ENCODE results near the gene TRPV5. TPM values are rescaled to one million over a fixed set of nuclear protein-coding genes. Genes with fewer than 3 reads are reported as not detected.

TRPV5 gene
- total and polyA plus RNA-seq, 2 experiments from 2014 or later: not detected

- H3K9me2 ChIP-seq (replicated peaks; ENCODE audit: insufficient read depth): no peaks in the 10 kb centered on the region
- H3K79me2 ChIP-seq: no peaks in the 10 kb centered on the region
- no peak overlapping the region for H3K4me3 ChIP-seq
- H4K20me1 ChIP-seq (ENCODE audit: insufficient read depth, poor library complexity, severe bottlenecking): no peaks in the 10 kb centered on the region
- H3K27me3 ChIP-seq: peaks cover 6% of the 10 kb centered on the region
- 81% methylated on average over 7 of the region's 7 CpGs for WGBS (ENCODE audit: low lambda C conversion rate, missing lambda C conversion rate)
- no peaks in the 10 kb centered on the region for H3K9me3 ChIP-seq (ENCODE audit: low read depth)
- H3K4me2 ChIP-seq: no peak overlapping the region
- no peaks in the 10 kb centered on the region for H3K36me3 ChIP-seq (replicated peaks; ENCODE audit: insufficient read depth, low read depth)
- TF ChIP-seq CTCF (IDR thresholded peaks at IDR 0.05; ENCODE audit: poor library complexity) (no peak), EZH2phosphoT487 (IDR thresholded peaks at IDR 0.05; ENCODE audit: low read depth, severe bottlenecking, unreplicated experiment) (no peak), EZH2 (IDR thresholded peaks at IDR 0.05; ENCODE audit: borderline replicate concordance) (no peak)
- H3K4me1 ChIP-seq (ENCODE audit: insufficient read depth): no peaks in the 10 kb centered on the region
- DNase-seq (ENCODE audit: low spot score): no peak
- no peak overlapping the region for H2AFZ ChIP-seq
- H3K27ac ChIP-seq: no peak overlapping the region
These were observed 49.8 kb downstream of the TRPV5 start for GRCh38 chr7:142883571-142884285.

DNA sequence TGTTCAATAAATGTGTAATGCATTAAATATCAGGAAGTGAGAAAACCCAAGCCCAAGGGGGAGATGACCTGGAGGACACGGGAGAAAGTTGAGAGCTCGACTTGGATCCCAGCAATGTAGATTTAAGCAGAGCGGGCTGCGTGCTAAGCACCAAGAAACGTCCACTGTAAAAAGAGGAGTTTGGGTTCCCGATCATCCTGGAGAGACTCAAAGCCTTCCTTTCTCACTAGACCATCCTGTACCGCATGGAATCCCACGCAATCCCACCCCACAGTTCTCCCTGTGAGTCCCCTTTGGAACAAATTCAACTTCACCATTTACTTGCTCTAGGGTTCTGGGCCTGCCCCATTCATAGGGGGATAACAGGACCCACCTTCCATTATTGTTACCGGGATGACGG, 50.4 kb downstream of the TRPV5 start:
- Histone ChIP-seq H3K4me1 (ENCODE audit: insufficient read depth) (no peaks in the 10 kb centered on the region), H3K27me3 (peaks cover 6% of the 10 kb centered on the region), H3K4me3 (no peak overlapping the region), H3K9me2 (replicated peaks; ENCODE audit: insufficient read depth) (no peaks in the 10 kb centered on the region), H4K20me1 (ENCODE audit: insufficient read depth, poor library complexity, severe bottlenecking) (no peaks in the 10 kb centered on the region), H3K9me3 (ENCODE audit: low read depth) (no peaks in the 10 kb centered on the region), H2AFZ (no peak overlapping the region), H3K79me2 (no peaks in the 10 kb centered on the region), H3K4me2 (no peak overlapping the region), H3K36me3 (replicated peaks; ENCODE audit: insufficient read depth, low read depth) (no peaks in the 10 kb centered on the region), H3K27ac (no peak overlapping the region)
- DNase-seq (ENCODE audit: low spot score): no peak
- no peak for TF ChIP-seq CTCF (IDR thresholded peaks at IDR 0.05; ENCODE audit: poor library complexity)
- TF ChIP-seq EZH2 (IDR thresholded peaks at IDR 0.05; ENCODE audit: borderline replicate concordance): no peak
- TF ChIP-seq EZH2phosphoT487 (IDR thresholded peaks at IDR 0.05; ENCODE audit: low read depth, severe bottlenecking, unreplicated experiment): no peak
- 92% methylated on average over 10 of the region's 10 CpGs for WGBS (ENCODE audit: low lambda C conversion rate, missing lambda C conversion rate)

DNA sequence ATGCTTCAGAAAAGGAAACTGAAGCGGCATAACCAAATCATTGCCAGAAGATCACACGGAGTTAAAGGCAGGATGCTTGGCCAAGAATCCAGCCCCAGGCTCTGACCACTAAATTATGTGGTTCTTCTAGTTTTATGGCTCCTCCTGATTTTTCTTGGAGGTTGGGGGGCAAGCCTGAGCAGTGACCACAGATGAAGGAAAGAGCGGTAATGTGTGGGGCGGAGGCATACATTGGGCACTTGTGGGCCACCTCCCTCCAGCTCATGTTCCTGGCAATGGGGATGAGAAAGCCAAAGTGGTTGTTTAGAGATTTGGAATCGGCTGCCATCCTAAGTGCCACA, 51.2 kb downstream of the TRPV5 start:
- WGBS (ENCODE audit: low lambda C conversion rate, missing lambda C conversion rate): 77% methylated on average over 5 of the region's 5 CpGs
- peaks cover 6% of the 10 kb centered on the region for H3K27me3 ChIP-seq
- no peak overlapping the region for H3K4me2 ChIP-seq
- H3K9me3 ChIP-seq (ENCODE audit: low read depth): no peaks in the 10 kb centered on the region
- H3K79me2 ChIP-seq: no peaks in the 10 kb centered on the region
- no peak overlapping the region for H3K4me3 ChIP-seq
- no peaks in the 10 kb centered on the region for H3K4me1 ChIP-seq (ENCODE audit: insufficient read depth)
- no peaks in the 10 kb centered on the region for H3K9me2 ChIP-seq (replicated peaks; ENCODE audit: insufficient read depth)
- TF ChIP-seq CTCF (IDR thresholded peaks at IDR 0.05; ENCODE audit: poor library complexity) (no peak), EZH2phosphoT487 (IDR thresholded peaks at IDR 0.05; ENCODE audit: low read depth, severe bottlenecking, unreplicated experiment) (no peak), EZH2 (IDR thresholded peaks at IDR 0.05; ENCODE audit: borderline replicate concordance) (no peak)
- DNase-seq (ENCODE audit: low spot score): no peak
- H3K27ac ChIP-seq: no peak overlapping the region
- no peaks in the 10 kb centered on the region for H4K20me1 ChIP-seq (ENCODE audit: insufficient read depth, poor library complexity, severe bottlenecking)
- no peaks in the 10 kb centered on the region for H3K36me3 ChIP-seq (replicated peaks; ENCODE audit: insufficient read depth, low read depth)
- H2AFZ ChIP-seq: no peak overlapping the region

Measured in hepatocyte (in vitro differentiated cells).